Measurements from ENCODE around the gene GLCCI1.

DNA sequence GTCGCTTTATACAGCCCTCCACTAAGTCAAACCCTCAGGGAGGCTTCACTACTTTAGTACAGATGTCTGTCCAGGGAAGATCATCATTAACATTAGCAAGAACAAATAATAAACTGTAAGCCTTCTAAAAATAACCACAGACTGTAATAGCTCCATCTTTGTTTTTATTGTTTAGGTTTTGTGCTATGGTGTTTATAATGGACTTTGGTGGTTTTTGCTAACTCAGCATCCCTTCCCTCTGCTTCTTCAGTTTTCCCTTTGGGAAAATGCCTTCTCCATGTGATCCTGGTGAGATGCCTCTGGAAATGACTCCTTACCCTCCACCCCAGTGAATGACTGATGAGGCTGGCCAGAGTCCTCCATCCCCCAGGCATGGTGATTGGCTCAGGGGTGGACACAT lies 162.1 kb downstream of the GLCCI1 start:
- TF ChIP-seq, protein P1, sequence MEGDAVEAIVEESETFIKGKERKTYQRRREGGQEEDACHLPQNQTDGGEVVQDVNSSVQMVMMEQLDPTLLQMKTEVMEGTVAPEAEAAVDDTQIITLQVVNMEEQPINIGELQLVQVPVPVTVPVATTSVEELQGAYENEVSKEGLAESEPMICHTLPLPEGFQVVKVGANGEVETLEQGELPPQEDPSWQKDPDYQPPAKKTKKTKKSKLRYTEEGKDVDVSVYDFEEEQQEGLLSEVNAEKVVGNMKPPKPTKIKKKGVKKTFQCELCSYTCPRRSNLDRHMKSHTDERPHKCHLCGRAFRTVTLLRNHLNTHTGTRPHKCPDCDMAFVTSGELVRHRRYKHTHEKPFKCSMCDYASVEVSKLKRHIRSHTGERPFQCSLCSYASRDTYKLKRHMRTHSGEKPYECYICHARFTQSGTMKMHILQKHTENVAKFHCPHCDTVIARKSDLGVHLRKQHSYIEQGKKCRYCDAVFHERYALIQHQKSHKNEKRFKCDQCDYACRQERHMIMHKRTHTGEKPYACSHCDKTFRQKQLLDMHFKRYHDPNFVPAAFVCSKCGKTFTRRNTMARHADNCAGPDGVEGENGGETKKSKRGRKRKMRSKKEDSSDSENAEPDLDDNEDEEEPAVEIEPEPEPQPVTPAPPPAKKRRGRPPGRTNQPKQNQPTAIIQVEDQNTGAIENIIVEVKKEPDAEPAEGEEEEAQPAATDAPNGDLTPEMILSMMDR (IDR thresholded peaks at IDR 0.05) = no peak
- TF ChIP-seq POLR2A (IDR thresholded peaks at IDR 0.05) = no peak

Measured in tibial nerve (tissue), 3 donors.